ENCODE data around the gene KIF3C.
"Not testable (repeated sequence)": the region's sequence is repeated elsewhere in the genome, so short reads cannot be mapped to it uniquely, and the experiment has no call there.

KIF3C gene
- total RNA-seq = 2.6 to 13.2 reads per million in 2 experiments

- peak; percentile 67 for DNase-seq (ENCODE audit: low read depth)
Measured at GRCh38 chr2:25982273-25982967, at the start of gene KIF3C. TSS of gene KIF3C (minus strand) at chr2:25982497. CDS start at chr2:25981917, 580 bp downstream.

GRCh38 chr2:26028083-26028482 lies 45.8 kb upstream of the KIF3C start:
- DNase-seq (ENCODE audit: low read depth) = not testable (repeated sequence)

- no peak for DNase-seq (ENCODE audit: low read depth)
Measured at GRCh38 chr2:26025509-26025908, 43.2 kb upstream of the KIF3C start.

GRCh38 chr2:26024260-26024659 lies 42.0 kb upstream of the KIF3C start:
- DNase-seq (ENCODE audit: low read depth) = no peak

GRCh38 chr2:26020231-26020640 lies 37.9 kb upstream of the KIF3C start:
- DNase-seq (ENCODE audit: low read depth) = no peak

GRCh38 chr2:26018184-26019055 lies 36.1 kb upstream of the KIF3C start:
- DNase-seq (ENCODE audit: low read depth) = no peak

GRCh38 chr2:26017464-26018183 lies 35.3 kb upstream of the KIF3C start:
- DNase-seq (ENCODE audit: low read depth) = no peak

- DNase-seq (ENCODE audit: low read depth) = not testable (repeated sequence)
Measured at GRCh38 chr2:26016706-26017045, 34.4 kb upstream of the KIF3C start.

GRCh38 chr2:26016012-26016705 lies 33.9 kb upstream of the KIF3C start:
- no peak for DNase-seq (ENCODE audit: low read depth)

- no peak for DNase-seq (ENCODE audit: low read depth)
Measured at GRCh38 chr2:26013668-26014067, 31.4 kb upstream of the KIF3C start.

- no peak for DNase-seq (ENCODE audit: low read depth)
Measured at GRCh38 chr2:26011990-26012856, 29.9 kb upstream of the KIF3C start.

GRCh38 chr2:26011609-26011989 lies 29.3 kb upstream of the KIF3C start:
- no peak for DNase-seq (ENCODE audit: low read depth)

- DNase-seq (ENCODE audit: low read depth) = no peak
Measured at GRCh38 chr2:26010943-26011342, 28.6 kb upstream of the KIF3C start.

- DNase-seq (ENCODE audit: low read depth) = no peak
Measured at GRCh38 chr2:26009567-26009963, 27.3 kb upstream of the KIF3C start.

- no peak for DNase-seq (ENCODE audit: low read depth)
Measured at GRCh38 chr2:26008851-26009566, 26.7 kb upstream of the KIF3C start.

- no peak for DNase-seq (ENCODE audit: low read depth)
Measured at GRCh38 chr2:26008095-26008494, 25.8 kb upstream of the KIF3C start.

- DNase-seq (ENCODE audit: low read depth) = no peak
Measured at GRCh38 chr2:26002632-26003310, 20.5 kb upstream of the KIF3C start.

GRCh38 chr2:26001743-26002351 lies 19.6 kb upstream of the KIF3C start:
- no peak for DNase-seq (ENCODE audit: low read depth)

- no peak for DNase-seq (ENCODE audit: low read depth)
Measured at GRCh38 chr2:26000561-26001082, 18.3 kb upstream of the KIF3C start.

Measured in T follicular helper cell (primary cell).